HG02763 (cell line): ENCODE results near the gene UCHL1.
"Not testable (repeated sequence)": the region's sequence is repeated elsewhere in the genome, so short reads cannot be mapped to it uniquely, and the experiment has no call there.

ENCODE experiments used
- ATAC-seq: cut with Tn5 transposase; IDR thresholded peaks from one replicate; pipeline ENCODE4 v1.9.1; 2021; ENCODE audit warnings: mild to moderate bottlenecking, moderate library complexity; ENCODE audit not compliant: unreplicated experiment

Gene UCHL1

DNA sequence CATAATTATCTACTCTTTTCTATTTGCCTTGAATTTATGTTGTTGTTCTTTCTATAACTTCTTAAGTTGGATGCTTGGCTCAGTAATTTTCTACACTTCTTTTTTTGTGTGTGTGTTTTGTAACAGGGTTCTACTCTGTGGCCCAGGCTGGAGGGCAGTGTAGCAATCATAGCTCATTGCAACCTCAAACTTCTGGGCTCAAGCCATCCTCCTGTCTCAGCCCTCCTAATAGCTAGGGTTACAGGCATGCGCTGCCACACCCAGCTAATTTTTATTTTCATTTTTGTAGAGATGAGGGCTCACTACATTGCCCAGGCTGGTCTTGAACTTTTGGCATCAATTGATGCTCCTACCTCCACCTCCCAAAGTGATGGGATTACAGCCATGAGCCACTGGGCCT lies 20.7 kb upstream of the UCHL1 start:
- ATAC-seq: no peak

DNA sequence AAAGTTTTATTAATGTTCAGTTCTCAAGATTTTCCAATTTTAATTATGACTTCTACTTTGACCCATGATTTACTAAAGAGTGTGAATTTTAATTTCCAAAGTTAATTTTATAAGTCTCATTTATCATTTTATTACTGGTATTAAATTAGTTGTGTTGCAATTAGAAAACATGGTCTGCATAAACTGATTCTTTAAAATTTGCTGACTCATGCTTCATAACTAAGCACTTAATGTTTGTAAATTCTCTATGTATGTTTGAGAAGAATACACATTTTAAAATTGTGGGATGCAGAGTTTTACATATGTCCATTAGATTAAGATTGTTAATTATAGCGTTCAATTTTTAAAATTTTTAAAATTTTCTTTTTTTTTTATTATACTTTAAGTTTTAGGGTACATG lies 20.2 kb upstream of the UCHL1 start:
- ATAC-seq: no peak

DNA sequence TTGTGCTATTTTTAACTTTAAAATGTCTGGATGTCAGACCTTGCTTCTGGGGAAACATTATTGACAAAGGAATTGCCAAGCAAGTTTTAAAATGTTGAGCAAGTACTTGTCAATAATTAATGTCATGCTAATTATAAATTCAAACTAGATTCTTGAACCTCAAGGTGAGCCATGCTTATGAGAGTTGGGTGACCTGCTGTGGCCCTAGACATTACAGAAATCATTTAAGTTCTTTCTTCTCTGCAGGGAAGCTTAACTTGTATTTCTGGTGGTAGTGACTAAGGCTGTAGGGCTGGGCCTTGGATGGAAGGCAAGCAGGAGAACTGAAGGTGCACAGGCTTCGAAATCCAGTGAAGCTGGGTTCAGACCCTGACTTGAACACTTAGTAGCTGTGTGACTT lies 14.8 kb upstream of the UCHL1 start:
- ATAC-seq: no peak

DNA sequence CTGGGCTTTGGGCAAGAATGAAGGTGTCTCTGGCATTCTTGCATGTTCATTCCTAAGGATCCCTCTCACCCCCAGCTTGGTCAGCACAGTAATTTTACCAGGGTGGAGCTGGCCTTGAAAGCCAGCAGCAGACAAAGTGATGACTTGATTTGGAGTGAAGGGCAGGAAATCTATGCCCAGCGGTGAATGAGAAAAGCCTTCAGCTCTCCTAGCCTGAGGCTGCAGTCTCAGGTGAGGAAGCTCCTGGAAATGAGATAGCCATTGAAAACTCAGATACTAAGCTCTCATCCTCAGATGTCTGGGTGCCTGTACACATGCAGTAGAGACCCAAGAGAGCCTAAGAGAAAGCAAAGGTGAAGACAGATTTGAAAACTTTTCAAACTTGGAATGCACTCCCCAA lies 10.7 kb upstream of the UCHL1 start:
- ATAC-seq: no peak

DNA sequence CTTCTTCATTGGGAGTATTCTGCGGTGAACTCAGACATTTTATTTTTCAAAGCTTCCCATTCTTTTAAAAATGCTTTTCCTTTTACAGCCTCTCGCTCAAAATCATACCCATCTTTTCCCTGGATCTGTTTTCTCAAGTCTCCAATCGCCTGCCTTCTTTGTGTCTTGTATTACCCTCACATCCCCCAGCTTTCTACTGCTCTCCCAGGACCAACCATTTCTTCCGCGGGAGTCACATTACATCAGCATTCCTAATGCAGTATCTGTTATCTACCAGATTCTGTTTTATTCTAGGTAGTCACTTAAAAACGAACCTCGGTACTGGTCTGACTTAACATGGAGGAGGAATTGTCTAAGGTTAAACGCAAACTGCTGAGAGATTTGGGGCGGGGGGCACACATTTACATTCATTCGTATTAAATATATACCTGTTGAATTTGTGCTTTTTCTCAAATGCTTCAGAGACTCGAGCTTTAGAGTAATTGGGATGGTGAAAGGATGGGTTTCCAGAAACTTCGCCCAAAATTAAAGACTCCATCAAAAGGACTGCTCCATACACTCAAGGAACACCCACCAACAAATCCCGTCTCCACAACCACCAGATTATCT lies 493 bp upstream of the UCHL1 start:
- no peak for ATAC-seq

DNA sequence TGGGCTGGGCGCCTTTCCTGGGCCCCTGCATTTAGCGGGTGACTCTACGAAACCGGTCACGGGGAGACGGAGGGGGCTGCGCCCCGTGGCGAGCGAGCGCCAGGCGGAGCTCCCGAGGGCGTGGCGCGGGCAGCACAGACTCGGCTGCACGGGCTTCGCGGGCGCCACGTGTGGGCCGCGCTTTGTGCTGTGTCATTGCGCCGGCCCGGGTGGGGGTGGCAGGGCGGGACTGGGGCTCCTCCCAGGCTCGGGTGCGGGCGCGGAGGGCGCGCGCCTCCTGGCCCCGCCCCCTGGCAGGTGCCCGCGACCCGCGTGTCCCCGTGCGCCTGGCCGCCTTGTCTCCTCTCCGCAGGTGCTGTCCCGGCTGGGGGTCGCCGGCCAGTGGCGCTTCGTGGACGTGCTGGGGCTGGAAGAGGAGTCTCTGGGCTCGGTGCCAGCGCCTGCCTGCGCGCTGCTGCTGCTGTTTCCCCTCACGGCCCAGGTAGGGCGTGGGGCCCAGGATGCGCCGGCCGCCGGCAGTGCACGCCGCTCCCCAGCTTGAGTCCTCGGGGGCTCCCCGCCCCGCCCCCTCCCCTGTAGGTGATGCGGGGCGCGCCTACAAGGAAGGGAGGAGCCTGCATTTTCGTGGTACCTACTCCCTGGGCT lies 651 bp downstream of the UCHL1 start:
- no peak for ATAC-seq

DNA sequence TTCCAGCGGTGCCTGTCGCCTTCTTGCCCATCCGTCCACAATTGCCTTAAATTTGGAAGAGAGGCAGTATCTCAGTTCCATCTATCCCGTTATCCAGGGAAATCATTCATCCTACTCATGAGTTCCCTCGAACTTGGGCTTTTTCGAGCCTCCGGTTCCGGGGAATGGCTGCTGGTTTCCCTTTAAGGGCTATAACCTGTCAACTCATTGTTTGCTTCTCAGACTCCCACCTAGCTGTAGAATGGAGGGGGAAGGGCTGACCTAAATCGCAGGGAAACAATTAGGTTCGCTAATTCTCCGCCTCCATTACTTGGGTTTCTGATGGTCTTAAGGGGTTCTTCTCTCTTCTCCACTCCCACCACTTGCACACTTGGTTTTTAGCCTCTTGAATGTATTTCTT lies 1.2 kb downstream of the UCHL1 start:
- ATAC-seq: no peak

DNA sequence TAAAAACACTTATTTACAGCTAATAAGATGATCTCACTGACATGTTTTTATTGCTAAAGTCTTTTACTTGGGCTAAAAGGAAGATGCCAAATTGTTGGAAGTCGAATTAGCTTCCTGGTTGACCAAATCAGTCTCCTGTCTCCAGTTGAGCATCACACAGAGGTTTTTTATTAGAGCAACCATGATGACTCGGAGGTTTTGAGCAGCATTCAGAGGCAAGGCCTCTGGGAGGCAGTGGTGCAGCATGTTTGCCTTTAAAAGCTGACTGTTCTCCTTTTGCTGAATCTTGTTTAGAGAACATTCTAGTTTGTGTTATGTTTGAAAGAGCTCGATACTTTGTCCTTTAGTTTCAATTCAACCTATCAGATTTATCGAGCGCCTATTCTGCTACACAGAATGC lies 2.1 kb downstream of the UCHL1 start:
- ATAC-seq: no peak

DNA sequence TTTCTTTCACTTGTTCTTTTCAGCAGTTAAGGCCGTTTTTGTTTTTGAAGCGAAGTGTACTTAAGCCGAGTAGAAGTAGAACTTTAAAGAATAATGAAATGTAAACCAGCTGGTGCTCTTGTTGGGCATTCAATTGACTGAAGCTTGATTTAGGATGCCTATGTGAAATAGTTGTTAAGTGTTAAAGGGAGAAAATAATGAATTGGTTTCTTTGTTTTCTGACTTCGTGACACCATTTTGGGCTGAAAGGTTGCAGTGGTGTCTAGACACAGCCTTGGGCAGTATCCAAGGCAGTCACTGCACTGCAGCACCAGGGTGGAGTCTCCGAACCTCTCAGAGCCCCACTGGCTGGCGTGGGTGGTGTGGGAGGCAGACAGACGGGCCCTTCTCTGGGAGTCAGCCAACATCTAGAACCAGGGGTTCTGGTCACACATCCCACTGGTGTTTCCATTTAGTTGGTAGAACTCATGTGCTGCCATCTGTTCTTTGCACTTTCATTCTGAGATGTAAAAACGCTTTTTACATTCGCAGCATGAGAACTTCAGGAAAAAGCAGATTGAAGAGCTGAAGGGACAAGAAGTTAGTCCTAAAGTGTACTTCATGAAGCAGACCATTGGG lies 3.5 kb downstream of the UCHL1 start:
- no peak for ATAC-seq

DNA sequence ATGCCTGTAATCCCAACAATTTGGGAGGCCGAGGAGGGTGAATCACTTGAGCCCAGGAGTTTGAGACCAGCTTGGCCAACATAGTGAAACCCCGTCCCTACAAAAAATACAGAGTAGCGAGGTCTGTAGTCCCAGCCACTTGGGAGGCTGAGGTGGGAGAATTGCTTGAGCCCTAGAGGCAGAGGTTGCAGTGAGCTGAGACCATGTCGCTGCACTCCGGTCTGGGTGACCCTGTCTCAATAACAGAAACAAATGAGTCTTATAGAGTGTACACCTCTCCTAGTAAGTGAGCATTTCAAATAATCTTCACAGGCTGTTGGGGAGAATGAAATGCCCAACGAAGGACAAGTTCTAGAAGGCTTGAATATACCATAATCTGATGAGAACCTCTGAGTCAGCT lies 5.5 kb downstream of the UCHL1 start:
- ATAC-seq: no peak

DNA sequence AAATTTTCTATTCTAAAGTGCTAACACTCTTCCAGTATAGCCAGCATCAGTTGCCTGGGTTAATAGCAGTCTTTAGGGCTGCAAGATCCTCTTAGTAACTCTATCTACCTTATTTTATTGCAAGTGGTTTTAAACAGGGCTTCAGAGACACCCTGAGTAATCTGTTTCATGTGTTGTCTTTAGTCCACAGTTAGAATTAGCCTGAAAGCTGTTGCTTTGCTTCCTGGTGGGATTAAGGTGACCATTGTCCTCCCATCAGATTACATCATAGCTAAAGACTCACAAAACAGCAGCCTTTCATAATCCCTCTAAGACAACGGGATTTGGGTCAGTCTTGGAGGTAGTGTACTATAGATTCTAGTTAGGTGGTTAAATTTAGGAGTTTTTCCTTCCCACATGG lies 7.5 kb downstream of the UCHL1 start:
- no peak for ATAC-seq

DNA sequence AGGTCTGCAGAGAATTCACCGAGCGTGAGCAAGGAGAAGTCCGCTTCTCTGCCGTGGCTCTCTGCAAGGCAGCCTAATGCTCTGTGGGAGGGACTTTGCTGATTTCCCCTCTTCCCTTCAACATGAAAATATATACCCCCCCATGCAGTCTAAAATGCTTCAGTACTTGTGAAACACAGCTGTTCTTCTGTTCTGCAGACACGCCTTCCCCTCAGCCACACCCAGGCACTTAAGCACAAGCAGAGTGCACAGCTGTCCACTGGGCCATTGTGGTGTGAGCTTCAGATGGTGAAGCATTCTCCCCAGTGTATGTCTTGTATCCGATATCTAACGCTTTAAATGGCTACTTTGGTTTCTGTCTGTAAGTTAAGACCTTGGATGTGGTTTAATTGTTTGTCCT lies 11.3 kb downstream of the UCHL1 start:
- ATAC-seq: no peak

DNA sequence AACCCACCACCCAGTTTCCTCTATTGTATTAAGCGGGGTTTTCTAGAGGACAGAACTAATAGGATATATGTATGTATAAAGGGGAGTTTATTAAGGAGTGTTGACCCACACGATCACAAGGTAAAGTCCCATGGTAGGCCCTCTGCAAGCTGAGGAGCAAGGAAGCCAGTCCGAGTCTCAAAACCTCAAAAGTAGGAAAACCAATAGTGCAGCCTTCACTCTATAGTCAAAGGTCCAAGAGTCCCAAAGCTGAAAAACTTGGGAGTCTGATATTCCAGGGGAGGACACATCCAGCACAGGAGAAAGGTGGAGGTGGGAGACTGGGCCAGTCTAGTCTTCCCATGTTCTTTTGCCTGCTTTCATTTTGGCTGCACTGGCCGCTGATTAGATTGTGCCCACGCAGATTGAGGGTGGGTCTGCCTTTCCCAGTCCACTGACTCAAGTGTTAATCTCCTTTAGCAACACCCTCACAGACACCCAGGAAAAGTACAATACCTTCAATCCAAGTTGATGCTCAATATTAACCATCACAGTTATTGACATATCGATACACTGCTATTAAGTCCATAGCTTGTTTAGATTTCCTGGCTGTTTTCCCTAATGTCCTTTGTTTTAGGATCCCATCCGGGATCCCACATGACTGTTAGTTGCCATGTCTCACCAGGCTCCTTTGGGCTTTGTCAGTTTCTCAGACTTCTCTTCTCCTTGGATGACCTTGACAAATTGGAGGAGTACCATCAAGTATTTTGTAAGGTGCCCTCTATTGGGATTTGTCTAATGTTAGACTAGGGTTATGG lies 12.2 kb downstream of the UCHL1 start:
- ATAC-seq: no peak

DNA sequence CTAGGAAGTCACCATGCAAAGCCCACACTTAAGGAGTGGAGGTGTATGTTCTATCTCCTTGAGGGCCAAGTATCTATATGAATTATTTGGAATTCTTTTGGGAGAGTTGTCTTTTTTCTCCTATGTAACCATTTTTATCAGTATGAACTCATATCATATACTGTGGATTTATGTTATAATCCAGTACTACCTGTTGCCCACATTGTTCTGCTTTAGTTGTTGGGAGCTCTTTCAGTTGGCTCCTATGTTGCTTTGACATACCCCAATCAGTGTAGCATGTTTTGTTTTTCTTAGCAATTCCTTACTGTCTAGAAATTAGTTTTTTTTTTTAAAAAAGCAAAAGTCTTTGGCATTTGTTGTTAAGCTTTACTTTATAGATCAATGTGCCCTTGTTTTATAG lies 13.0 kb downstream of the UCHL1 start:
- ATAC-seq: no peak

DNA sequence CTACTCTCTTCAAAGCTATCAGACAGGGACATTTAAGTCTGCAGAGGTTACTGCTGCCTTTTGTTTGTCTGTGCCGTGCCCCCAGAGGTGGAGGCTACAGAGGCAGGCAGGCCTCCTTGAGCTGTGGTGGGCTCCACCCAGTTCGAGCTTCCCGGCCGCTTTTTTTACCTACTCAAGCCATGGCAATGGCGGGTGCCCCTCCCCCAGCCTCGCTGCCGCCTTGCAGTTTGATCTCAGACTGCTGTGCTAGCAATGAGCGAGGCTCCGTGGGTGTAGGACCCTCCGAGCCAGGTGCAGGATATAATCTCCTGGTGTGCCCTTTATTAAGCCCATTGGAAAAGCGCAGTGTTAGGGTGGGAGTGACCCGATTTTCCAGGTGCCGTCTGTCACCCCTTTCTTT lies 19.2 kb downstream of the UCHL1 start:
- not testable (repeated sequence) for ATAC-seq

DNA sequence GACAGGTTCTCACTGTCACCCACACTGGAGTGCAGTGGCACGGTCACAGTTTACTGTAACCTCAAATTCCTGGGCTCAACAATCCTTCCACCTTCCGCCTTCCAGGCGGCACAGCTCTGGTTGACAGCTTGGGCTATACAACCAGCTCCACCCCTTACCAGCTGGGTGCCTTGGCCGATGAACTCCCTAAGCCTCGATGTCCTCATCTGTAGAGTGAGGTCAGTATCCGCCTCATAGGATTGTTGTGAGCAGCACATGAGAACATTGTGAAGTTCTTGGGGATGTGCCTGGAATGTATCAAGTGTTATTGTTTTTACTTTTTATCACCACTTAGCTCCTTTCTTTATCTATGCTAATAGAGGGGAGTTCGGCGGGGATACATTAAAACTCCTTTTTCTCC lies 23.3 kb downstream of the UCHL1 start:
- ATAC-seq: no peak

DNA sequence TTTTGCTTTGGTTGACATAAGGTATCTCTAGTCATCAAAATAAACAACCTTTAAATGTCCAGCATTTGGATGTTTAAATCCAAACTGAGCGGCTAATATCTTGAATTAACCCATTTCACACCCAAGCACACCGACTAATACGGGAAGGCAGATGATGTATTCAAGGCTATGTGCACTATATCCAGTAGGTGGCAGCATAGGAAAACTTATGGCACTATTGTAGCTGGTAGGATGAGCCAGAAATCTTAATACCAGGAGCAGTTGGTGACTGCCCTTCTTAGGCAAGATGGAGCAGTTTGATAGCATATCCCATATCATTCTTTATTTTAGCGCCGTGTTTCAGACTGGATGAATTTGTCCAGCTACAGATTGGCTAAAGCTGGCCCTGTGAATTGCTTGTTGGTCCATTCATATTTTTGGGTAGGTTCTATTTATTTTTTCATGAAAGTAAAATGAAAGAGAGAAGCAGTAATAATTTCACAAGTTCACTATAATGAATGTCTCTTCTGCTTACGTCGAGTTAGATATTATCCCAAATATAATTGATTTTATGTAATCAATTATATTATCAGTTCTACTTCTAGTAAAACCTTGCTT lies 24.4 kb downstream of the UCHL1 start:
- peak; percentile 94 for ATAC-seq

DNA sequence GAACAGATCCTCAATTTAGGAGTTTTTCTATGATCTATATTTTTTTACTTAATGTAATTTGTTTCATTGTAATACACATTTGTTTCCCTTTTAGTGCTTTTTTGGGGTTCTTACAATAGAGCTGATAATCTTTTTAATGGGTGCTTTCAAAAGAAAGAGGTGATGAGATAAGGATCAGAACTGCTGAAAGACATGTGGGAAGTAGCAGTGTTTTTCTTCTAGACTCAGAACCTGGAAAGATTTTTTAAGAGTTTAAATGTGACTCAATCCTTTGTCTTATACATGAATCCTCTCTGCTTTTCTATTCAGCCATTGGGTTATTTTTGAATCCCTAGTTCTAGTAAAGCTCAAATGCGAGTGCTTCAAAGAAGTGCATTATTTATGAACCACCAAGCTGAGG lies 25.6 kb downstream of the UCHL1 start:
- no peak for ATAC-seq

DNA sequence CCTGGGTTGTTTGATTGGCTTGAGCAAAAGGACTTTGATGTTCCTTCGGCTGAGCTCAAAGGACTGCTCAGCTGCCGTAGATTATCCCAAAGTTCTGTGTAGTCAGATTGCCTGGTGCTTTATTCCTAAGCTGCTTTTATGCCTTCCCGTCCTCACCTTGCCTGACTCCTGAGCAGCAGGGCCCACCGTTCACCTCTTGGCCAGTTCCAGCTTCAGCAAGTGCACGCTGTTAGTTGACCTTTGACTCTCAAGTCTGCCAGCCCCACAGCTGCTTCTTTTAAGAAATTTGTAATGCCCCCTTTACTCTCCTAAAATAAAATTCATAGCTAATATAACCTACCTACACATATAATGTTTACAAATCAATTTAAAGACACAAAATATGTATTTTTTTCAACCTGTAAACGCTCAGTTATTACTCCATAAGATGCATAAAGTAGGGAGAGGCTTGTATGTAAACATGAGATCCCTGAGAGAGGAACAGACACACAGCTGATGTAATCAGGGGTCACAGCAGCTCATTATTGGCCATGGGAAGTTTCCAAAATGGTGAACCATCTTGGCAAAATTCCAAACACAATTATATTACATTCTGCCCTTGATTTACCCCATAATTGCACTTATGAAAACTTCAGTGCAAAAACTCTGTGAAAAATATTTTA lies 28.6 kb downstream of the UCHL1 start:
- no peak for ATAC-seq

DNA sequence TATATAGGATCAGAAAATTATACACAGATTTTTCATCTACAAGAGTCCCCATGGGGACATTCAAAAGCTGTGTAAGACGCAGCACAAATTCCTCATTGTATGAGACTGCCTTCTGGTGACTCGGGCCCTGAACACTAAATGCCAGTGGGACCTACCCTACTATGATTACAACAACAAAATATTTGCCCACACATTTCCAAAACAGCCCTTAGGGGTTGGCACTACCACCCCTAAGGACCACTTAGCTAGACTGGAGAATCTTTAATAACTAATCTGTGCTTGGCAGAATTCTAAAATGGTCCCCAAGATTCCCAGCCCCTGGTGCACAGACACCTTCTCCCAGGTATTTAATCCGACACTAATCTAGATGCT lies 29.1 kb downstream of the UCHL1 start:
- ATAC-seq: no peak

DNA sequence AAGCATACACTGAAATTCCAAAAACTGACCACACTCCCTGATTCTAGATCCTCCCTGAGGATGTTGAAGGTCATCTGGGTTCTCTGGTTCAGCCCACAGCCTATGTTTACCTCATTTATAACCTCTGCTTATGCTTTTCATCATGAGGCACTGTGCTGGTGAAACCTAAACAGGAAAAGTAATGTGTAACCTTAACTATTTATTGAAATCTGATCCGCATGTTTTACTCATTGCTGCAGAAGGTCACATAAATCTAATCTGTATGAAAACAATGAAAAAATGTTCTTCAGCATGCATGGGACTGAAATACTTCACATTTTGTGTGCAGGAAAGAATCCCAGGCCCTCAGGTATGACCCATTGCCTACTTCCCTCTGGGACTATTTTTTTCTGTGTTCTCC lies 30.3 kb downstream of the UCHL1 start:
- ATAC-seq: no peak
